ENCODE measurements around the gene ZNF66.
A peak's percentile ranks its signal among the peaks of the same experiment; 100 is the strongest.
"Not testable (repeated sequence)": the region's sequence is repeated elsewhere in the genome, so short reads cannot be mapped to it uniquely, and the experiment has no call there.

ZNF66 gene

DNA sequence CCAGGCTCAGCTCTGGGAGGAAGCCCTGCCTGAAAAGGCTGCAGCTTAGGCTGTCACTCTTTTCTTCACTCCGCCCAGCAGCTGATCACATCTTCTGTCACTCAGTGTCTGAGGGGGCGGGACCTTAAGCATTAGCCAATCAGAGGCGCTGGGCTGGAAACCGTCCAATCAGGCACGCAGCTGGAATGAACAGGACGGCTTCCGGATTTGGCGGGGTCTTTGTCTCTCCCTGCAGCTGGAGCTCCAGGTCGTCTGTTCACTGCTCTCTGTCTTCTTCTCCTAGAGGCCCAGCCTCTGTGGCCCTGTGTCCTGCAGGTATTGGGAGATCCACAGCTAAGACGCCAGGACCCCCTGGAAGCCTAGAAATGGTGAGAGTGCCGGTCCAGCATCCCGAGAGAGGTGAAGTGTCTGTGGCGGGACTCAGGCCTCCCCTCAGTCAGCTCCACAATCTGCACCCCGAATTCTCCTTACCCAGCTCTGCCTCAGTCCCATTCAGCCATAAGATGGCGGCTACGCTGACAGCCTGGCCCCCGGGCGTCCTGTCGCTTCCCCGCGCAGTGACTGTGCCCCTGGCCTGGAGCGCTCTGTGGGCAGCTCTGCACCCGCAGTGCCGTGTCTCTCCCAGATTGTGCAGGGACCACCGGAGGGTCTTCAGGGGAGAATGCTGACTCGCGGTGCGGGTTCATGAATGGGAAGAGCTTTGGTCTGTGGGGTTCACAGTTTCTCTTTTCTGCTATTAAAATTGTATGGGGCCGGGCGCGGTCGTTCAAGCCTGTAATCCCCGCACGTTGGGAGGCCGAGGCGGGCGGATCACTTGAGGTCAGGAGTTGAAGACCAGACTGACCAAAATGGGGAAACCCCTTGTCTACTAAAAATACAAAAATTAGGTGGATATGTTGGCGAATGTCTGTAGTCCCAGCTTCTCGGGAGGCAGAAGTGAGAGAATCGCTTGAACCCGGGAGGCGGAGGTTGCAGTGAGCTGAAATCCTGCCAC lies at the start of gene ZNF66:
Gene ZNF66, plus strand, starts transcription at position 222 of the 994 bp plus-strand sequence. Its CDS starts 144 bp downstream, at position 366.
- Histone ChIP-seq H3K4me3 (ENCODE audit: low read length) (peak within 1 kb of the TSS; percentile 98), H3K27me3 (ENCODE audit: control insufficient read depth, insufficient read depth, low read length) (no peaks in the 10 kb centered on the region), H3K27ac (ENCODE audit: low read depth, low read length) (no peak within 1 kb of the TSS), H3K9ac (ENCODE audit: low read length) (peak within 1 kb of the TSS; percentile 75), H3K36me3 (ENCODE audit: control insufficient read depth, insufficient read depth, low read length) (no peaks in the 10 kb centered on the region), H3K4me1 (ENCODE audit: control insufficient read depth, insufficient read depth, low read length) (no peaks in the 10 kb centered on the region)

DNA sequence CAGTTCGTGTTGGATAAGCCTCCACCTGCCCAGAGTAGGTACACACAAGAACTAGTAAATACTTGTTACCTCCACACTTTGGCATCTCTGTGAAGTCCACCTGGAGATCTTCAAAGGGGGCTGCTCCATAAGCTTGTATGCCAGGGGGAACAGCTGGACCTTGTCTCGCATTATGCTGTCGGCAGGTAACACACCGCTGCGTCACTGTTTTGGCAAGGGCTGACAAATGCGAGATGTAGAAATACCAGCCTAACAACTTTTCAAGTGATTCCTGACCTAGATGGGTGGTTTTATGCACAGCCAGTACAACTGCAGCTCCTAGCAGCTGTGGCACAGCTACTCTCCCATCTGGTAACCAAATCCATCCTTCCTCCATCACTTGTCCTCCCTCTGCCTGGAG lies 25.9 kb upstream of the ZNF66 start:
- H3K27ac ChIP-seq (ENCODE audit: low read depth, low read length); H3K4me3 ChIP-seq (ENCODE audit: low read length); H3K4me1 ChIP-seq (ENCODE audit: control insufficient read depth, insufficient read depth, low read length); H3K36me3 ChIP-seq (ENCODE audit: control insufficient read depth, insufficient read depth, low read length); H3K9ac ChIP-seq (ENCODE audit: low read length); H3K27me3 ChIP-seq (ENCODE audit: control insufficient read depth, insufficient read depth, low read length): not testable (repeated sequence)

DNA sequence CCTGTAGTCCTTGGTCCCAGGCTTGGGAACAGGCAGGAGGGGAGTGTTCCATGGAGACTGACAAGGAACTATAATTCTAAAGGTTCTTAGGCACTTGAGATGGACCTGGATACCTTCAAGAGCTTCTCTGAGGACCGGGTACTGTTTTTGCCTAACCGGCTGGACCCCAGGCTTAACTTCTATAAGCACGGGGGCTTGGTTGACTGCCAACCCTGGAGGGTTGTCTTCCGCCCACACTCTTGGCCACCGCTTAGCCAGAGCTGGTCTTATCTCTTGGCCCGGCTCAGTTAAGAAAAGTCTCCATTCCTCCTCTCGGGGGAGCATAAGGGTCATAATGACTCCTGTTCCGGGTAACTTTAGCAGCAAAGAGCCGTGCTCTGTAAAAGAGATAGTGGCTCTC lies 23.8 kb upstream of the ZNF66 start:
- H3K27me3 ChIP-seq (ENCODE audit: control insufficient read depth, insufficient read depth, low read length); H3K36me3 ChIP-seq (ENCODE audit: control insufficient read depth, insufficient read depth, low read length); H3K27ac ChIP-seq (ENCODE audit: low read depth, low read length); H3K4me3 ChIP-seq (ENCODE audit: low read length); H3K4me1 ChIP-seq (ENCODE audit: control insufficient read depth, insufficient read depth, low read length); H3K9ac ChIP-seq (ENCODE audit: low read length): not testable (repeated sequence)

GRCh38 chr19:20769225-20769736 lies 6.8 kb upstream of the ZNF66 start:
- not testable (repeated sequence) for H3K9ac ChIP-seq (ENCODE audit: low read length); H3K27me3 ChIP-seq (ENCODE audit: control insufficient read depth, insufficient read depth, low read length); H3K4me3 ChIP-seq (ENCODE audit: low read length); H3K4me1 ChIP-seq (ENCODE audit: control insufficient read depth, insufficient read depth, low read length); H3K27ac ChIP-seq (ENCODE audit: low read depth, low read length); H3K36me3 ChIP-seq (ENCODE audit: control insufficient read depth, insufficient read depth, low read length)

DNA sequence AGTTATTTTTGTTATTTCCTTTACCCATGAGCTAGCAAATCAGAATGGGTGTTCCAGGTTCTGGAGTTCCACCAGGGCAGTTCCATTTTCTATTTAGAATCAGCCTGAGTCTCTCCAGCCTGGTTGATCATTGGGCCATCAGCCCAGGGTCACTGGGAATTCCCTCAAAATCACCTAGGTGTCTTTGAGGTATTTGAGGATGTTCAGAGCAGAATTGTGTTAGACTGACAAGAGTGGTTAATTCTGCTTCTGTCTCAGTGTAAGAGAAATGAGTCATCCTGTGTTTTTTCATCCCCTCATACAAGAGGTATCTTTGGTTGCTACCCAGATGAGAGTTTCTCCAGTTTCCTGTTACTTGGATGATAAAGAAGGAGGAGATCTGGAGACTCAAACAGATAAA lies 11.7 kb downstream of the ZNF66 start:
- Histone ChIP-seq H3K36me3 (ENCODE audit: control insufficient read depth, insufficient read depth, low read length) (peaks cover 4% of the 10 kb centered on the region), H3K4me1 (ENCODE audit: control insufficient read depth, insufficient read depth, low read length) (no peaks in the 10 kb centered on the region), H3K27ac (ENCODE audit: low read depth, low read length) (no peak overlapping the region), H3K9ac (ENCODE audit: low read length) (no peak overlapping the region), H3K4me3 (ENCODE audit: low read length) (no peak overlapping the region), H3K27me3 (ENCODE audit: control insufficient read depth, insufficient read depth, low read length) (no peaks in the 10 kb centered on the region)

DNA sequence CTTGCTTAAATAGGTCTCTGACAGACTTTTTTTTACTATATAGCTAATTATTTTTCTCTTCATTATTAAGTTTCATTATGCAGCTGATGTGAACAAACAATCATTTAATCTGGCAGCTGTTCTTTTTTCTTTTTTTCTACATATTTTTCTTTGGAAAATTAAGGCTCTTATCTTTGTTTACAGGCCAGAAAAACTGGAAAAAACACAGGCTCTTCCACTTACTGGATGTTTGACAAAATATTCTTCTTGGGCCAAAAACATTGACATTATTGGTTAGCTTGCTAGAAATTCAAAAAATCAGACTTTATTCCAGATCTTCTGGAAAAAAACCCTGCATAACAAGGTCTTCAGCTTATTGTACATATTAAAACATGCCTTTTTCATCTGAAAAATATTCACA lies 15.7 kb downstream of the ZNF66 start:
- no peaks in the 10 kb centered on the region for H3K4me1 ChIP-seq (ENCODE audit: control insufficient read depth, insufficient read depth, low read length)
- H3K4me3 ChIP-seq (ENCODE audit: low read length): no peak overlapping the region
- H3K9ac ChIP-seq (ENCODE audit: low read length): no peak overlapping the region
- H3K27ac ChIP-seq (ENCODE audit: low read depth, low read length): no peak overlapping the region
- no peaks in the 10 kb centered on the region for H3K27me3 ChIP-seq (ENCODE audit: control insufficient read depth, insufficient read depth, low read length)
- H3K36me3 ChIP-seq (ENCODE audit: control insufficient read depth, insufficient read depth, low read length): peaks cover 7% of the 10 kb centered on the region

- H3K4me1 ChIP-seq (ENCODE audit: control insufficient read depth, insufficient read depth, low read length); H3K36me3 ChIP-seq (ENCODE audit: control insufficient read depth, insufficient read depth, low read length); H3K9ac ChIP-seq (ENCODE audit: low read length); H3K27me3 ChIP-seq (ENCODE audit: control insufficient read depth, insufficient read depth, low read length); H3K27ac ChIP-seq (ENCODE audit: low read depth, low read length): not testable (repeated sequence)
- peak overlapping the region; percentile 15 for H3K4me3 ChIP-seq (ENCODE audit: low read length)
Measured at GRCh38 chr19:20806311-20807262, 30.5 kb downstream of the ZNF66 start.

DNA sequence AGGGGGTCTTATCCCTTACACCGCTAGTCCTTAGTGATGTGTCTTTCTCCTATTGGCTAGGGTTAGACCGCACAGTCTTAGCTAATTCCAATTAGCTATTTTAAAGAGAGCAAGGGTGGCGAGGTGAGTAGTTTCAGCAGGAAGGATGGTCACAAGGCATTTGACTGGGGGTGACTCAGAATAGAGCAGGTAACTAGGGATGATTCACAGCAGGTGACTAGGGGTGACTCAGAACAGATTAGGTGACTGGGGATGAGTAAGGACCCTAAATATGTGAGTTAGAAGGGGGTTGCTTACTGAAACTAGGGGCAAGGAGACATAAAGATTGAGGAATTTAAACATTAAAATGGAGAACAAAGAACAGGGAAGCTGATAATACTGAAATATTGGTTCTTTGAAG lies 64.3 kb downstream of the ZNF66 start:
- no peak overlapping the region for H3K4me3 ChIP-seq (ENCODE audit: low read length)
- H3K9ac ChIP-seq (ENCODE audit: low read length): no peak overlapping the region
- H3K27me3 ChIP-seq (ENCODE audit: control insufficient read depth, insufficient read depth, low read length): no peaks in the 10 kb centered on the region
- H3K27ac ChIP-seq (ENCODE audit: low read depth, low read length): no peak overlapping the region
- H3K36me3 ChIP-seq (ENCODE audit: control insufficient read depth, insufficient read depth, low read length): no peaks in the 10 kb centered on the region
- no peaks in the 10 kb centered on the region for H3K4me1 ChIP-seq (ENCODE audit: control insufficient read depth, insufficient read depth, low read length)
